NCI-H2029 (cell line): ENCODE data around the gene SF3B2.
"Not testable (repeated sequence)": the region's sequence is repeated elsewhere in the genome, so short reads cannot be mapped to it uniquely, and the experiment has no call there.

Experiments used
- DNase-seq: peaks from one replicate; lab custom pipeline; 2025; lab: John Stamatoyannopoulos, UW

The SF3B2 gene, protein sequence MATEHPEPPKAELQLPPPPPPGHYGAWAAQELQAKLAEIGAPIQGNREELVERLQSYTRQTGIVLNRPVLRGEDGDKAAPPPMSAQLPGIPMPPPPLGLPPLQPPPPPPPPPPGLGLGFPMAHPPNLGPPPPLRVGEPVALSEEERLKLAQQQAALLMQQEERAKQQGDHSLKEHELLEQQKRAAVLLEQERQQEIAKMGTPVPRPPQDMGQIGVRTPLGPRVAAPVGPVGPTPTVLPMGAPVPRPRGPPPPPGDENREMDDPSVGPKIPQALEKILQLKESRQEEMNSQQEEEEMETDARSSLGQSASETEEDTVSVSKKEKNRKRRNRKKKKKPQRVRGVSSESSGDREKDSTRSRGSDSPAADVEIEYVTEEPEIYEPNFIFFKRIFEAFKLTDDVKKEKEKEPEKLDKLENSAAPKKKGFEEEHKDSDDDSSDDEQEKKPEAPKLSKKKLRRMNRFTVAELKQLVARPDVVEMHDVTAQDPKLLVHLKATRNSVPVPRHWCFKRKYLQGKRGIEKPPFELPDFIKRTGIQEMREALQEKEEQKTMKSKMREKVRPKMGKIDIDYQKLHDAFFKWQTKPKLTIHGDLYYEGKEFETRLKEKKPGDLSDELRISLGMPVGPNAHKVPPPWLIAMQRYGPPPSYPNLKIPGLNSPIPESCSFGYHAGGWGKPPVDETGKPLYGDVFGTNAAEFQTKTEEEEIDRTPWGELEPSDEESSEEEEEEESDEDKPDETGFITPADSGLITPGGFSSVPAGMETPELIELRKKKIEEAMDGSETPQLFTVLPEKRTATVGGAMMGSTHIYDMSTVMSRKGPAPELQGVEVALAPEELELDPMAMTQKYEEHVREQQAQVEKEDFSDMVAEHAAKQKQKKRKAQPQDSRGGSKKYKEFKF

DNA sequence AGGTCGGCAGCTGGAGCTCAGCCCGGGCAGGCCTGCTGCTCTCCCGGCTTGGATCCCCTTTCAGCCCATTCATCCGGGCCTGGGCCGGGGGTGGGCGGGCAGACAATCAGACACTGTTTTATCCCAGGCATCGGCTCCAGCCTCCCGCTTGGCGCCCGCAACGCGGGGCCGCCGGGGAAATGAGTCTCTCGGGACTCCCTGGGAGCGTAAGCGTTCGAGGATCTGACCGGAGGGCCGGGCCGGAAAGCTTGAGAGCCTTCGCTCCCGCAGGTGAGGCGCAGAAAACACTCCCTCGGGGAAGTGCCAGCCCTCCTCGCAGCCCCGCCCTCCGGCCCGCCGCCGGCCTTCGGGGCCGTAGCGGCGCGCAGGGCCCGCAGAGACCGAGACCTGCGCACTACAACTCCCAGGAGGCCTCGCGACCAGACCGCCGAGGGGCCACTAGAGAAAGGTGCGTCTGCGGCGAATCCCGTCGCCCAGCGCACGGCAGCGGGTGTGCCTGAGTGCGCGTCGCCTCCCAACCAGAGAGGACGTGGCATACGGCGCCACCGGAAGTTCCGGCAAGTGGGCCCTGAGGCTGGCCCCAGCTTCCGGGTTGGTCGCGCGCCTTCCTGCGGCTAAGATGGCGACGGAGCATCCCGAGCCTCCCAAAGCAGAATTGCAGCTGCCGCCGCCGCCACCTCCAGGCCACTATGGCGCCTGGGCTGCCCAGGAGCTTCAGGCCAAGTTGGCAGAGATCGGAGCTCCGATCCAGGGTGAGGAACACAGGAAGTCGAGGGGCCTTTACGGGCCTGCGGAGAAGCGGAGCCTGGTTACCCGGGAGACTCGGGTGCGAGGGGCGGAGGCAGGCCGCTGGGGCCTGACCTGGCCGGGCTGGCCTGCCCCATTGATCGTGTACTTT is at the start of gene SF3B2:
Gene SF3B2 (plus strand): TSS at position 599 of the 898 bp plus-strand sequence. CDS start 21 bp downstream, at position 620.
- DNase-seq: peak; percentile 98

DNA sequence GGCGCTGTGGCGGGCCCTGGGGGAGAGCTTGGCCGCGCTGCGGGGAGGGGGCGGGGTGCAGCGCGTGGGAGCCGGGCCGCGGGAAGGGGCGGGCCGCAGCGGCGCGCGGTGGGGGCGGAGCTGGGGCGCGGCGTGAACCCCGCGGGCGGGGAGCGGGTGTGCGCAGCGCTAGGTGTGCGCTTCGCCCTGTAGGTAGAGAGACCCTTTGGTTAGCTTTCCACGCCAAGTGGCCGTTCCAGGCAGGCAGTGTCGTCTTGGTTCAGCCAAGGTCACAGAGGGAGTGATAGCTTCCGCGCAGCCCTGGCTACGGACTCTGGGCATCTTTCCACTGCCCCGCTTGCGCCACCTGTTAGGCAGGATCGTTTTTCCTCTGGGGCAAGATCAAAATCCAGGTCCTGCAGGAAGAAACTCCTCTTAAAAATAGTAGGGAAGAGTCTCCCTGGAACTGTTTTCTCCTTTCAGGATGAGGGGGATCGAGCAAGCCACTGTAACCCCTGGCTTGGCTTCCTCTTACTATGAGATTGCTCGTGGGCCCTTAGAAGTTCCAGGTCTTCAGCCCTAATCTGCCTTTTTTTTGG is 49.4 kb upstream of the SF3B2 start:
- peak; percentile 61 for DNase-seq

DNA sequence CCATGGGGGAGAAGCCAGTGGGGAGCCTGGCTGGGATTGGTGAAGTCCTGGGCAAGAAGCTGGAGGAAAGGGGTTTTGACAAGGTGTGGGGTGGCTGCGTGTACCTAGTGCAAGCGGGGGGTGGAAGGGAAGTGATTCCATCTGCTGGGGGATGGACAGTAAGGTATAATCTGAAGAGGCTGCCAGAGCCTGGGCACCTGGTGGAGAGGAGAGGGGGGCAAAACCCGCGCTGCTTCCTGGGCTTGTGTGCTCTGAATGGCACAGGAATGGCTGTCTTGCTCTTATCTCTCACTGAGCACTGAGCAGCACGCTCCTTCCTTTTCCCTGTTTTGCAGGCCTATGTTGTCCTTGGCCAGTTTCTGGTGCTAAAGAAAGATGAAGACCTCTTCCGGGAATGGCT is 48.9 kb upstream of the SF3B2 start:
- DNase-seq: no peak

DNA sequence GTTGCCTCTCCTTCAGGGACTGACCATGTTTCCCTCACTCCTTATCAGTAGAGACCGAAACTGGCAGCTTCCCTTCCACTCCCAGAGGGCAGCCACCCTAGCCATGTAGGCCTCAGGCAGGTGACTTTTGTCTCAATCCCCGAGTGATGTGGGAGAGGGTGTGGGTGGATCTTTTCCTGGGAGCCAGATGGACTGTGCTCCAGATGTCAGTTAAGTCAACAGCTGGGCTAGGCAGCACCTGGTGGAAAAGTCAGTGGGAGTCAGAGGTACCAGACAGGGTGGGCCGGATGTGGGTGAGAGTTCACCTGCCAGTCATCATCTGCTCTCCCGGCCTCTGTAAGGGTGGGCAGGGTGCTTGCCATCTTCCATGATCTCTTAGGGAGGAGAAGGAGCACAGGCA is 48.0 kb upstream of the SF3B2 start:
- DNase-seq: no peak

DNA sequence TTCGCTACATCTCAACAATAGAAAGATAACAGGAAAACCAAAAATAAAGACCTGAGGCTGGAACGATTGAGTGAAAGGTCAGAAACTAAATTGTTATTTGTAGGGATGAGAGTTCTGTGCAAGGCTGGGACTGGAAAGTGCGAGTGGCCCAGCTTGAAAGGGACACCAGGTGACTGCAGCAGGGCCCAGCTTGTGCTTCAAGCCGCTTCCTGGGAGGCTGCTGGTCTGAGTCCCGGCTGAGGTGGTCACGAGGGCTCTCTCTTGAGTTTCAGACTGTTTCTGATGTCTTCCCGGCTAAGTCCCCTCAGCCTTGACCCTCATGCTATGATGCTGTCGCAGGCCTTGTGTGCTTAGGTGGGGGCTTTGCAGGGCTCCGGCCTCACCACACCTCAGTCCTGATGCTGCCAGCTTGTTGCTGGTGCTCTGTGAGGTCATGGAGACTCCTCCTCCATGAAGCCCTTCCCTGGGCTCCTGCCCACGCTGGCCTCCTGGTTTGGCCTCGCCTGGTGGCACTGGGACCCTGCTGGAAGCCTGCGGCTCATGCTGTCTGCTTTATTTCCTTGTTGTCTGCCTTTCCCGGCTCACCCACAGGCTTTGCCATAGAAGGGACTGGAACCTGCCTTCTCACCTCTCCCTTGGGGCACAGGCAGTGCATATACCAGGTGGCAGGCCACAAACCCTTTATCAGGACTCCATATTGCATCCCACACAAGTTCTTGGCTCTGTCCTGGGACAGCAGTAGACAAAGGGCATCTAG is 45.9 kb upstream of the SF3B2 start:
- DNase-seq: no peak

DNA sequence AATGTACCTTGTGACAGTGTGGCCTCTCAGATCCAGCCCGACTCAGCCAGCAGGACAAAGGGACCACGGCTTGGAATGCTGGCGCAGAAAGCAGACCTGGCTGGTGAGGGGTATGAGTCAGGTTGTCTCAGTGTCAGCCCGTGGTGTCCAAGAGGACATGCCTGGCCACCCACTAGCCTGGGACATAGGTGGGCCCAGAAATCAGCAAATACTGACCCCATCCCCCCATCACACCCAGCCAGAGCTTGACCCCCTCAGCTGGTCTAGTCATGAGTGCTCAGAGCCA is 45.3 kb upstream of the SF3B2 start:
- DNase-seq: no peak

DNA sequence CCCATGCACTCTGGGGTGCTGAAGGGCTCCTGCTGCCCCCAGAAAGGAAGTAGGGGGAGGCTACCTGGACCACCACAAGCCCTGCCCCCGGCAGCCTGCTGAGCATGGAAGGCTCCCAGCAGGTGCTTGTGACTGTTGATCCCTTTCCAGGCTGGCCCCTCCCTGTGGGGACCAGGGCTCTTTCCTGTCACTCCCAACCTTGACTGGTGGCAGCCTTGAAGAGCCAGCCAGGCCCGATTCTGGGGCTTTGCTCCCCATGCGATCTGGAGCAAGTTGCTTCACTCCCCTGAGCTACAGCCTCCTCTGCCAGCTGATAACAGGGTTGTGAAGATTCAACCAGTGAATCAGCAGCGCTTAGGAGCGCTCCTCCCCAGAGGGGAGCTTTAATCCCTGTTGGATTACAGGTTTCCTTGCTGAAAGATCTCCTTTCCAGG is 44.9 kb upstream of the SF3B2 start:
- DNase-seq: no peak

DNA sequence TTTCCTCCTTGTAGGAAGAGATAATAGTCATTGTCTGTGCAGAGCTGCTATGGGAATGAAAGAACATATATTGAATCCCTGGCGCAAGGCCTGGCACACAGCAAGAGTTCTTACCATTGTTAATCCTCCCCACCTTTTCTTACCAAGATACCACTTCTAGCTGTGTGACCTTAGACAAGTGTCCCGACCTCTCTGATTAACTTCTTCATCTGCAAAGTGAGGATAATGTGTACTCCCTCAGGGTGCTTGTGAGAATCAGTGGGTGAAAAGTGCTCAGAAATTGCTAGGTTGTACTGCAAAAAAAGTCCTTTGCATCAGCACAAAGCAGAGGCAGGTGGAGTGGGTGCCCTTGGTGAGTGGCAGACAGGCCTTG is 44.1 kb upstream of the SF3B2 start:
- DNase-seq: no peak

DNA sequence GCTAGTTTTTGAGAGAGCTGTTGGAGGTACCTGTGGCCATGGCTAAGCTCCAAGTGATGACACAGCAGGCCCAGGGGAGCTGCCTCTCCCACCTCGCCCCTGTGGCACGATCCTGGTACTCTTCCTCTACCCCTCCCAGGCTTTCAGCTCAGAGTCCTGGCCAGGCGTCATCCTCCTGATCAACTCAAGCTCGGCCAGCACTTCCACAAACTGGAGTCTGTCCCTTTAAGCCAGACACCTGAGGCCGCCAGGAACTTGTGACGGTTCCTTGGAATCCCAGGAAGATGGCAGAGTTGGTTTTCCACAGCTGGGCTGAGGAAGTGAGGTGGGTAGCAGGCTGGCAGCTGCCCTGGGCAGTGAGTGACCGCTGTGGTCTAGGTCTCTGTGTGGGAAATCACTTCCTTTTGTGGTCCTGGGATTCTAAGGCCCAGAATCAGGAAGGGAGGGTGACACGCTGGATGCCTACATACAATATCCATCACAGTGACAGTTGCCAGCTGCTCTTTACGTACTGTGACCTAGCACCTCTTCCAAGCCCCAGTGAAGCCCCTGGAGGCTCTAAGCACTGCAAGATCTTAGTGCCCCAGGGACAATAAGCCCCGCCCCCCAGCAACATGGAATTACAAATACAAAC is 43.6 kb upstream of the SF3B2 start:
- DNase-seq: no peak

DNA sequence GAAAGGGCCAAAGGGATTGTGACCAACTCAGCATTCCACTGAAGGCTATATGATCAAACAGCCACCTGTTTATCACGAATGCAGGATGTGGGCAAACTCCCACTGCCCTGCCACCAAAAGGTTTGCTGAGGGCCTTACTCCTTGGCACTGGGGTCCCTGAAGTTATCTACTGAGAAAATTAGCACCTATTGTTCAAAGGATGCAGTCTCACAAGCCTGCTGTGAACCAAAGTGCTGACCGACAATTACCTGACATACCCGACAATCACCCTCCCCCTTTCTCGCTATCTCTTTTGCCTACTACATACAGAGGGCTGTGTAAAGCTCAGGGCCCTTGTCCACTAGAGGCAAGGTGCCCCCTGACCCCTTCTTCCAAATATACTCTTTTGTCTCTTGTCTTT is 42.1 kb upstream of the SF3B2 start:
- DNase-seq: not testable (repeated sequence)

DNA sequence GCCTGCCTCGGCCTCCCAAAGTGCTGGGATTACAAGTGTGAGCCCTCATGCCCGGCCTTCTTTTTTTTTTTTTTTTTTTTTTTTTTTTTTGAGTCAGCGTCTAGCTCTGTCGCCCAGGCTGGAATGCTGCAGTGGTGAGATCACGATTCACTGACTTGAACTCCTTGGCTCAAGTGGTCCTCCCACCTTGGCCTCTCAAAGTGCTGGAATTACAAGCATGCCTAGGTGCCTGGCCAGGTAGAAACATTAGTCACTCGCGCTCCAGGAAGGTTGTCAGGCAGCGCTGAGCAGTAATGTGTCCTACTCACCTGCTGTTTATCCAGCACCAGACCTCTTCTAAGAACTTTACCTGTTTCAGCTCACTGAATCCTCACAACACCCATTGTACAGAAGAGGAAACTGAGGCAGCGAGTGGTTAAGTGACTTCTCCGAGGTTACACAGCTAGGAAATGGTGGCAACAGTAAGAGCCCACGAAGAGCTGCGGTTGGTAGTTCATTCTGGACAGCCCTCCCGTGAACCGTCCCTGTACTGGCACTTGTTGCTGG is 40.9 kb upstream of the SF3B2 start:
- peak; percentile 19 for DNase-seq

DNA sequence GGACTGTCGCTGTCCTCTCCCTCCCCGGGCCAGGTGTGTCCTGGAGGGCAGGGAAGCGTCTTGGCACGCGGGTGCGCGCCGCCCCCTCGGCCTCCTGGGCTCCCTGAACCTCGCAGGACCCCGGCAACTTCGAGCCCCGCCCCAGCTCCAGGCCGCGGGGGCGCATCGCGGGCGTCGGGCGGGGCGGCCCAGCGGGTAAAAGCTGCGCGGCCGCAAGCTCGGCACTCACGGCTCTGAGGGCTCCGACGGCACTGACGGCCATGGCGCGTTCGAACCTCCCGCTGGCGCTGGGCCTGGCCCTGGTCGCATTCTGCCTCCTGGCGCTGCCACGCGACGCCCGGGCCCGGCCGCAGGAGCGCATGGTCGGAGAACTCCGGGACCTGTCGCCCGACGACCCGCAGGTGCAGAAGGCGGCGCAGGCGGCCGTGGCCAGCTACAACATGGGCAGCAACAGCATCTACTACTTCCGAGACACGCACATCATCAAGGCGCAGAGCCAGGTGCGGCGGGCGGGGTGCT is 40.3 kb upstream of the SF3B2 start, which contains the start of gene CST6:
Gene CST6 (plus strand): TSS at position 224 of the 519 bp plus-strand sequence. CDS start 37 bp downstream, at position 261.
- no peak for DNase-seq

DNA sequence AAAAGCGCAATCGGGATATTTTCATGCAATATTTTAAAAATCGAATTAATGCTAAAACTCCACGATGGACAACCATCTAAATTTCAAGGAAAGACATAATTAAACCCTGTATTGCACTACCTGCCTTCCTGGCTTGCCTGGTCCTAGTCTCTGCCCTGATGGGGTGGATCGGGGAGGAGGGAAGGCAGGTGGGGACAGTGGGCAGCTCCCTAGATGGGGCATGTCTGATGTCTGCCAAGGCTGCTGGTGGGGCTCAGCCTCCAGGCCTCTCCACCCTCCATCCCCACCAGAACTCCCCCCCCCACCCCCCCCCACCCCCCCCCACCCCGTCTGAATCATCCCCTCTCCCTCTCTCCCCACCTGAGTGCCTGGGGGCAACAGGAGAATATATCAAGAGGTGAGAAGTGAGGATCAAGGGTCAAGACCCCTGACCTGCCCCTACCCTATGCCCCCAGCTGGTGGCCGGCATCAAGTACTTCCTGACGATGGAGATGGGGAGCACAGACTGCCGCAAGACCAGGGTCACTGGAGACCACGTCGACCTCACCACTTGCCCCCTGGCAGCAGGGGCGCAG is 39.7 kb upstream of the SF3B2 start:
- no peak for DNase-seq

DNA sequence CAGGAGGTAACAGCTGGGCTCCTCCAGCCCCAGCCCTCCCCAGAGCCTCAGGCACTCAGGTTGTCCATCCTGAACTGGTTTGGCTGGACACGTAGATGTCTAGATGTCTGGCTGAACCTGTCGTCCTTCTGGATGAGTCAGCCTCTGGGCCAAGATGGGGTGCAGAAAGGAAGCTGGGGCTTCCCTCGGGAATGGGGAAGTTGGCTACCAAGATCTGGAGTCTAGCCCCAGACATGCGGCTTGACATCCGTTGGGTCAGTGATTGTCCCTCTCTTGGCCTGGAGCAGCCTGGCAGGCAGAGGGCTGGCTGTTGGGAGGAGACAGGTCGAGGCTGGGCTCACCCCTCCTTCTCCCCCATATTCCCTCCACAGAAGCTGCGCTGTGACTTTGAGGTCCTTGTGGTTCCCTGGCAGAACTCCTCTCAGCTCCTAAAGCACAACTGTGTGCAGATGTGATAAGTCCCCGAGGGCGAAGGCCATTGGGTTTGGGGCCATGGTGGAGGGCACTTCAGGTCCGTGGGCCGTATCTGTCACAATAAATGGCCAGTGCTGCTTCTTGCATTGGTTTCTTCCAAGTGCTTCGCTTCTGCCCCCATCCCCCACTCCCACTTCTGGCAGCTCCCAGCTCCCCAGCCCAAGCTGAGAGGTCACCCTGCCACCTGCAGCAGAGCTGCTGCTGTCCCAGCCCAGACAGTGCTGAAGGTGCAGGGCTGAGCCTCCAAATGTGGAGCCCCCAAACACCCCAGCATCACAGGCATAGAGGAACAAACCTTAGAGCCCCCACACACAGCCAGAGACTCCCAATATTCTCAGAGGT is 39.0 kb upstream of the SF3B2 start:
- no peak for DNase-seq

DNA sequence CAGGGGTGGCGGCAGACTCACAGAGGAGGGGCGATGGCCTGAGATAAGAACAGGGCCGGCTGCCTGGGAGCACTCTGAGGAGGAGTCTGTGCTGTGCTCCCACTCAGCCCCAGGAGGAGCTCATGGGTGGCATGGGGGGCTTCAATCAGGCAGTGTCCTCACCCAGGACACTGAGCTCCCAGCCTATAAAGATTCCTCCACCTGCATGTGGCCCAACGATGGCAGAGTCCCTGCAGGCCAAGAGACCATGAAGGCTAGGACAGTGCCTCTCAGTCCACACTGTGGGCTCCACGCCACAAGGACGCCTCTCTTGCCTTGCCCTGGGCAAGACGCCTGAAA is 38.4 kb upstream of the SF3B2 start:
- no peak for DNase-seq

DNA sequence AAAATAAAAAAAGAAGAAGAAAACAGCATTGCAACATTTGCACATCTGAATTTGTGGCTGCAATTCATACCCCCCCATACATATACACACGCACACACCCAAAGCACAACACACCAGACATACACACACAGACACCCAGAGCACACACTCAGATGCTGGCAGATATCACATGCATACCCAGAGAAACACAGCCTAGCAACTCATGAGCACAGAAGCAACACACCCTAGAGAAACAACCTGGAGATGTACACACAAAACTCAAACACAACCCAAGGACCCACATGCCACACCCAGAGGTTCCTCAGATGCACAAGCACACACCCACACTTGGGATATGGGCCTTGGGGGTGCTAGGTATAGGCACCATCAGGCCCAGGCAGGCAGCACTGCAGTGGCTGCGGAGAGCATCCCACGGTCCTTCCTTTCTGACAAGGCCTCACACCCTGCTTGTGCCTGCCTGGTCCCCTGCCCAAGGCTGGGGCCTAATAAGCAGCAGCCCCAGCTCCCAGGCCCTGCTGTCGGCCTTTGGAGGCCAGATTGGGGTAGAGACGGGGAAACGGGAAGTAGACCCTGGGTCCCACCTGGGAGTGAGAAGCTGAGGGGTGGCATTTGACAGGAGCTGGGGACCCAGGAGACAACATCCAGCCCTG is 37.2 kb upstream of the SF3B2 start:
- no peak for DNase-seq

DNA sequence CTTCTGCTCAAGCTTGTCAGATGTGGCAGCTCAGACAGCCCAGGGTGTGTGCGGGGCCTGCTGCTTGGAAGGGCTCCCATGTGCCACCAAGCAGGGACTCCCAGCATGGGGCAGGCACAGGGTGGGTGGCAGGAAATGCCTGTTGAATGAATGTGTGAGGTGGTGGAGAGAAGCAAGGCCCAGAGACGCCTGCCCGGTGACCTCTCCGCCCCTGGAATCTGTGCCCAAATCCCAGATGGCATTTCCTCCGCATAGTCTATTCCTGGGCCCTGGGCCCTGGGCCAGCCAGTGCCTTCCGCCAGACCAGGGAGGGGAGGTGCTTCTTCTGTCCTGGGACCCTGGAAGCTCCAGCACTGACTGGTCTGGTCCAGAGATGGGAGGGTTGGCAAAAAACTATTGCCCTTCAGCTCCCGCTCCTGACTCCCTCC is 36.7 kb upstream of the SF3B2 start:
- DNase-seq: no peak
